ENCODE measurements around the gene RUSC2.
"Not testable (repeated sequence)": the region's sequence is repeated elsewhere in the genome, so short reads cannot be mapped to it uniquely, and the experiment has no call there.

GRCh38 chr9:35523556-35523955 lies 33.6 kb downstream of the RUSC2 start:
- TF ChIP-seq EP300, POLR2A (IDR thresholded peaks at IDR 0.05): not testable (repeated sequence)

Measured in ovary (tissue), 1 donor.